Cardiac fibroblast (primary cell): ENCODE results near the gene MAML2.

Source experiments
- DNase-seq, 2 donors: peaks; one replicate each; pipeline versions ENCODE4 v3.0.0 to v3.0.0-alpha.2; 2010; ENCODE audit warnings: low read depth in 2 of 2
- H3K4me3 ChIP-seq, 2 donors: replicated peaks in 1 of 2; 1 replicate in 1 of 2; 2 replicates in 1 of 2; pipeline ENCODE4 v1.5.1; 2011; ENCODE audit warnings: low read depth in 2 of 2, low read length in 2 of 2, mild to moderate bottlenecking in 2 of 2, moderate library complexity in 1 of 2
- CTCF ChIP-seq: IDR thresholded peaks from one replicate; pipeline ENCODE4 v1.5.1; 2011; ENCODE audit warnings: low read depth, mild to moderate bottlenecking, low read length, inconsistent platforms

The MAML2 gene

GRCh38 chr11:96036863-96037262 lies 306.1 kb downstream of the MAML2 start:
- no peak for DNase-seq
- H3K4me3 ChIP-seq = no peak overlapping the region
- no peak for TF ChIP-seq CTCF

GRCh38 chr11:96035740-96036078 lies 307.3 kb downstream of the MAML2 start:
- no peak for TF ChIP-seq CTCF

GRCh38 chr11:96035031-96035739 lies 307.8 kb downstream of the MAML2 start:
- peak in 1 of 2 donors; percentile 45 for DNase-seq
- no peak overlapping the region for H3K4me3 ChIP-seq
- no peak for TF ChIP-seq CTCF

More at GRCh38 chr11:96035740-96036078, 307.3 kb downstream of the MAML2 start:
- DNase-seq = no peak
- no peak overlapping the region for H3K4me3 ChIP-seq

GRCh38 chr11:96033599-96033998 lies 309.4 kb downstream of the MAML2 start:
- no peak for TF ChIP-seq CTCF
- no peak overlapping the region for H3K4me3 ChIP-seq
- DNase-seq = peak in 1 of 2 donors; percentile 44

- TF ChIP-seq CTCF = no peak
- no peak overlapping the region for H3K4me3 ChIP-seq
- no peak for DNase-seq
Observed at GRCh38 chr11:96033095-96033494, 309.9 kb downstream of the MAML2 start.

GRCh38 chr11:96028746-96029145 lies 314.2 kb downstream of the MAML2 start:
- TF ChIP-seq CTCF = no peak
- no peak for DNase-seq
- no peak overlapping the region for H3K4me3 ChIP-seq

- no peak for TF ChIP-seq CTCF
- DNase-seq = no peak
- H3K4me3 ChIP-seq = no peak overlapping the region
Observed at GRCh38 chr11:96027021-96027420, 316.0 kb downstream of the MAML2 start.
